ENCODE measurements around the gene TMEM51.

GRCh38 chr1:15114884-15115283 lies 38.7 kb upstream of the TMEM51 start:
- TF ChIP-seq CTCF (IDR thresholded peaks at IDR 0.05) (no peak), EP300 (IDR thresholded peaks at IDR 0.05) (no peak)
